Neural progenitor cell (in vitro differentiated cells): ENCODE results near the gene SH2D3C.

ENCODE experiments used
- EZH2 ChIP-seq: fragments of 200-600 bp; sonication (generic); IDR thresholded peaks from 2 replicates; pipeline ENCODE4 v1.6.1; 2017; ENCODE audit warnings: antibody characterized with exemption, mild to moderate bottlenecking, moderate library complexity
- EZH2phosphoT487 ChIP-seq: fragments of 200-600 bp; sonication (generic); IDR thresholded peaks from 2 replicates; pipeline ENCODE4 v1.6.1; 2017; ENCODE audit warnings: antibody characterized with exemption
- TF ChIP-seq, protein P1 (sequence below): fragments of 200-600 bp; sonication (generic); IDR thresholded peaks from 2 replicates; pipeline ENCODE4 v1.5.1; 2017; ENCODE audit warnings: antibody characterized with exemption, mild to moderate bottlenecking

DNA sequence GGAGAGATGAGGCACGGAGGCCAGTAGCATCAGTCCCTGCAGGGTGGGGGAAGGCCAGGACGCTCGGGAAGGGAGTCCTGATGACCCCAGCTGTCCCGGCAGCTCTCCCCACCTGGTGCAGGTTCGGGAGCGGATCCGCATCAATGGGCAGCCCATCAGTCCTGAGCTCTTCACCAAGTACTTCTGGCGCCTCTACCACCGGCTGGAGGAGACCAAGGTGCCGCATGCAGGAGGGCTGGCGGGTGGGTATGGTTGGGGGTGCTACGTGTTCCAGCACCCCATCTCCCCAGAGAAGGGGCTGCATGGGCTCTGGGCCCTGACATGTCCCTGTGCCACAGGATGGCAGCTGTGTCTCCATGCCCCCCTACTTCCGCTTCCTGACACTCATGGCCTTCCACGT lies 28.4 kb upstream of the SH2D3C start:
- TF ChIP-seq, protein P1, sequence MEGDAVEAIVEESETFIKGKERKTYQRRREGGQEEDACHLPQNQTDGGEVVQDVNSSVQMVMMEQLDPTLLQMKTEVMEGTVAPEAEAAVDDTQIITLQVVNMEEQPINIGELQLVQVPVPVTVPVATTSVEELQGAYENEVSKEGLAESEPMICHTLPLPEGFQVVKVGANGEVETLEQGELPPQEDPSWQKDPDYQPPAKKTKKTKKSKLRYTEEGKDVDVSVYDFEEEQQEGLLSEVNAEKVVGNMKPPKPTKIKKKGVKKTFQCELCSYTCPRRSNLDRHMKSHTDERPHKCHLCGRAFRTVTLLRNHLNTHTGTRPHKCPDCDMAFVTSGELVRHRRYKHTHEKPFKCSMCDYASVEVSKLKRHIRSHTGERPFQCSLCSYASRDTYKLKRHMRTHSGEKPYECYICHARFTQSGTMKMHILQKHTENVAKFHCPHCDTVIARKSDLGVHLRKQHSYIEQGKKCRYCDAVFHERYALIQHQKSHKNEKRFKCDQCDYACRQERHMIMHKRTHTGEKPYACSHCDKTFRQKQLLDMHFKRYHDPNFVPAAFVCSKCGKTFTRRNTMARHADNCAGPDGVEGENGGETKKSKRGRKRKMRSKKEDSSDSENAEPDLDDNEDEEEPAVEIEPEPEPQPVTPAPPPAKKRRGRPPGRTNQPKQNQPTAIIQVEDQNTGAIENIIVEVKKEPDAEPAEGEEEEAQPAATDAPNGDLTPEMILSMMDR, result no peak
- no peak for TF ChIP-seq EZH2phosphoT487
- no peak for TF ChIP-seq EZH2
